H1 (cell line): Measurements from ENCODE around the gene TRIM71.
"Not testable (repeated sequence)": the region's sequence is repeated elsewhere in the genome, so short reads cannot be mapped to it uniquely, and the experiment has no call there.

Experiments
- POLR2AphosphoS5 ChIP-seq: IDR thresholded peaks from 2 replicates; pipeline ENCODE4 v1.6.1; 2011; ENCODE audit warnings: low read depth, low read length
- SIN3A ChIP-seq, 2 experiments: IDR thresholded peaks in 1 of 2; conservative IDR thresholded peaks in 1 of 2; 2 replicates each; pipeline ENCODE4 v1.6.1; 2011 to 2012; ENCODE audit warnings: low read length in 2 of 2, improper control_type of control experiment in 1 of 2, low read depth in 1 of 2, mild to moderate bottlenecking in 1 of 2

GRCh38 chr3:32939531-32940284, 121.9 kb downstream of the TRIM71 start:
- not testable (repeated sequence) for TF ChIP-seq SIN3A (conservative IDR thresholded peaks at IDR 0.05 in 1 of 2, IDR thresholded peaks at IDR 0.05 in 1 of 2; ENCODE audit: low read depth in 1 of 2, low read length in 2 of 2); POLR2AphosphoS5
